ENCODE measurements around the gene LRRFIP2. TPM values are rescaled to one million over a fixed set of nuclear protein-coding genes. Genes with fewer than 3 reads are reported as not detected.

Gene LRRFIP2
- total RNA-seq, 1 experiment from 2014 or later: 40.2 TPM

DNA sequence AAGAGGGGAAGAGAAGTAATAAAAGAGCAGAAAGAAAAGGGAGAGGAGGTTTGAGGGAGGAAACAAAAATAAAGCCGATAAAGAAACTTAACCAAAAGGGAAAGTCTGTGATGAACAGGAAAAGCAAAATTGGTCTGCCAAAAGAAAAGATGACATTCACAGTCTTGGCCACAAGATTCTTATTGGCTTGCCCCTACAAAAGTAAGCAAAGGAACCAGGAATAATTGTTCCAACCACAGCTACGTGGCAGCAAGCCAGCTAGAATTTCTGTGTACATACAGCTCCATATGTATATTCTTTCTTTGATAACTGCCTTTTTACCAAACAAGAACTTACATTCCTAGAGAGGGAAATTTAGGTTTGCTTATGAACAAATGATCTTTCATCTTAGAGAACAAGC lies 101.5 kb downstream of the LRRFIP2 start:
- ChIA-PET CTCF (no interaction called here), POLR2A (ENCODE audit: low non-redundant PET) (no interaction called here)
- Histone ChIP-seq H3K27me3 (replicated peaks; ENCODE audit: insufficient read depth, low read depth, low read length, poor library complexity) (no peaks in the 10 kb centered on the region), H3K36me3 (ENCODE audit: insufficient read depth, low read length, poor library complexity, severe bottlenecking) (peaks cover 5% of the 10 kb centered on the region), H3K9me3 (ENCODE audit: low read depth, low read length, poor library complexity, severe bottlenecking) (no peaks in the 10 kb centered on the region), H3K27ac (ENCODE audit: low read depth, low read length, poor library complexity, severe bottlenecking) (peak overlapping the region; percentile 37), H3K4me3 (ENCODE audit: low read depth, low read length, poor library complexity, severe bottlenecking) (no peak overlapping the region), H3K4me1 (ENCODE audit: insufficient read depth, low read length, poor library complexity, severe bottlenecking) (peaks cover 13% of the 10 kb centered on the region)
- intact Hi-C loops (cut with micrococcal nuclease; ENCODE audit: unreplicated experiment): no loop called here
- BruUV-seq (replicated peaks): no TSS peak
- DNase-seq (ENCODE audit: low spot score): peak; percentile 77
- TF ChIP-seq EZH2 (IDR thresholded peaks at IDR 0.05; ENCODE audit: borderline replicate concordance, low read depth, low read length, poor library complexity, severe bottlenecking): no peak
- TF ChIP-seq, protein P1, sequence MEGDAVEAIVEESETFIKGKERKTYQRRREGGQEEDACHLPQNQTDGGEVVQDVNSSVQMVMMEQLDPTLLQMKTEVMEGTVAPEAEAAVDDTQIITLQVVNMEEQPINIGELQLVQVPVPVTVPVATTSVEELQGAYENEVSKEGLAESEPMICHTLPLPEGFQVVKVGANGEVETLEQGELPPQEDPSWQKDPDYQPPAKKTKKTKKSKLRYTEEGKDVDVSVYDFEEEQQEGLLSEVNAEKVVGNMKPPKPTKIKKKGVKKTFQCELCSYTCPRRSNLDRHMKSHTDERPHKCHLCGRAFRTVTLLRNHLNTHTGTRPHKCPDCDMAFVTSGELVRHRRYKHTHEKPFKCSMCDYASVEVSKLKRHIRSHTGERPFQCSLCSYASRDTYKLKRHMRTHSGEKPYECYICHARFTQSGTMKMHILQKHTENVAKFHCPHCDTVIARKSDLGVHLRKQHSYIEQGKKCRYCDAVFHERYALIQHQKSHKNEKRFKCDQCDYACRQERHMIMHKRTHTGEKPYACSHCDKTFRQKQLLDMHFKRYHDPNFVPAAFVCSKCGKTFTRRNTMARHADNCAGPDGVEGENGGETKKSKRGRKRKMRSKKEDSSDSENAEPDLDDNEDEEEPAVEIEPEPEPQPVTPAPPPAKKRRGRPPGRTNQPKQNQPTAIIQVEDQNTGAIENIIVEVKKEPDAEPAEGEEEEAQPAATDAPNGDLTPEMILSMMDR (conservative IDR thresholded peaks at IDR 0.05; ENCODE audit: low read depth, low read length): no peak

DNA sequence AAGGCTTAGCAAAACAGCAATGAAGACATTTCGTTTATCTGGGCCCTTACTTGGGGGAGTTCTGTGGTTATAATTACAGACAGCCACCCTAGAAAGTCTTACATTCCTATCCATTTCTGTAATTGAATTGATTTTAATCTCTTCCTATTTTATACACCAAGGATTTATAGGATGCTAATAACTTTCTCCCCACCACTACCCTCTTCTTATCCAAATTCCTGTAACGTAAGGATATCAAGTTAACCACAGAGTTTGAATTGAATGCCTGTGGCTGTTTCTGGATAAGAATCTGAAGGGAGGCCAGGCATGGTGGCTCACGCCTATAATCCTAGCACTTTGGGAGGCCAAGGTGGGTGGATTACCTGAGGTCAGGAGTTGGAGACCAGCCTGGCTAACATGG lies 102.5 kb downstream of the LRRFIP2 start:
- POLR2A ChIA-PET (ENCODE audit: low non-redundant PET): no interaction called here
- H3K4me1 ChIP-seq (ENCODE audit: insufficient read depth, low read length, poor library complexity, severe bottlenecking): peaks cover 13% of the 10 kb centered on the region
- no peak for DNase-seq (ENCODE audit: low spot score)
- H3K27ac ChIP-seq (ENCODE audit: low read depth, low read length, poor library complexity, severe bottlenecking): no peak overlapping the region
- H3K9me3 ChIP-seq (ENCODE audit: low read depth, low read length, poor library complexity, severe bottlenecking): no peaks in the 10 kb centered on the region
- TF ChIP-seq, protein P1 (conservative IDR thresholded peaks at IDR 0.05; ENCODE audit: low read depth, low read length): no peak
- TF ChIP-seq EZH2 (IDR thresholded peaks at IDR 0.05; ENCODE audit: borderline replicate concordance, low read depth, low read length, poor library complexity, severe bottlenecking): no peak
- no peak overlapping the region for H3K4me3 ChIP-seq (ENCODE audit: low read depth, low read length, poor library complexity, severe bottlenecking)
- no TSS peak for BruUV-seq (replicated peaks)
- no peaks in the 10 kb centered on the region for H3K27me3 ChIP-seq (replicated peaks; ENCODE audit: insufficient read depth, low read depth, low read length, poor library complexity)
- CTCF ChIA-PET: no interaction called here
- H3K36me3 ChIP-seq (ENCODE audit: insufficient read depth, low read length, poor library complexity, severe bottlenecking): peaks cover 5% of the 10 kb centered on the region
- intact Hi-C loops (cut with micrococcal nuclease; ENCODE audit: unreplicated experiment): no loop called here

DNA sequence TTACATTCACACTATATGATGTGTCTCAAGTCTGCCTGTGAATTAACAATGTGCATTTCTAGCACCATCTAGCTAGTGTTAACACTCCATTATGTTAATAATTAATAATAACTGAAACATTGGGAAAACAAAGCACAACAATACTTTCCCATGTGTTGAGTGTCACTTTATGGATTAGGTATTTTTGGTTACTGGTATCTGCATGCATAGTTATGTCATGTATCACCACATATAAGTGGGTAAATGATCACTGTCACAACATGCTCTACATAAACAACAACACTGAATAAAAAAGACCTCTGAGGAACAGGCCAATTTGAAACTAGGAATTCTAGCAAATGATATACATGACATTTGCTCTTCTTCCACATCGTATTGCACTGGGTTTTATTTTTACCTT lies 106.4 kb downstream of the LRRFIP2 start:
- intact Hi-C loops (cut with micrococcal nuclease; ENCODE audit: unreplicated experiment): no loop called here
- POLR2A ChIA-PET (ENCODE audit: low non-redundant PET): no interaction called here
- no peaks in the 10 kb centered on the region for H3K36me3 ChIP-seq (ENCODE audit: insufficient read depth, low read length, poor library complexity, severe bottlenecking)

More for the DNA sequence above, 106.4 kb downstream of the LRRFIP2 start:
- H3K27ac ChIP-seq (ENCODE audit: low read depth, low read length, poor library complexity, severe bottlenecking): no peak overlapping the region
- CTCF ChIA-PET: no interaction called here
- no peaks in the 10 kb centered on the region for H3K27me3 ChIP-seq (replicated peaks; ENCODE audit: insufficient read depth, low read depth, low read length, poor library complexity)
- no peaks in the 10 kb centered on the region for H3K9me3 ChIP-seq (ENCODE audit: low read depth, low read length, poor library complexity, severe bottlenecking)
- no peak for TF ChIP-seq EZH2 (IDR thresholded peaks at IDR 0.05; ENCODE audit: borderline replicate concordance, low read depth, low read length, poor library complexity, severe bottlenecking)
- TF ChIP-seq, protein P1 (conservative IDR thresholded peaks at IDR 0.05; ENCODE audit: low read depth, low read length): no peak
- H3K4me3 ChIP-seq (ENCODE audit: low read depth, low read length, poor library complexity, severe bottlenecking): no peak overlapping the region
- no peak for DNase-seq (ENCODE audit: low spot score)
- peaks cover 8% of the 10 kb centered on the region for H3K4me1 ChIP-seq (ENCODE audit: insufficient read depth, low read length, poor library complexity, severe bottlenecking)
- no TSS peak for BruUV-seq (replicated peaks)
